Stimulated activated CD8-positive, alpha-beta memory T cell treated with anti-CD3 and anti-CD28 coated beads, Interleukin-2, amount 100 ng/mL, for 1 hour (primary cell): Measurements from ENCODE around the gene KCNQ1OT1.

Source experiments
- DNase-seq, 2 donors: peaks; one replicate each; pipeline ENCODE4 v3.0.0-alpha.2; 2020; ENCODE audit warnings: low read depth in 2 of 2

The KCNQ1OT1 gene

DNA sequence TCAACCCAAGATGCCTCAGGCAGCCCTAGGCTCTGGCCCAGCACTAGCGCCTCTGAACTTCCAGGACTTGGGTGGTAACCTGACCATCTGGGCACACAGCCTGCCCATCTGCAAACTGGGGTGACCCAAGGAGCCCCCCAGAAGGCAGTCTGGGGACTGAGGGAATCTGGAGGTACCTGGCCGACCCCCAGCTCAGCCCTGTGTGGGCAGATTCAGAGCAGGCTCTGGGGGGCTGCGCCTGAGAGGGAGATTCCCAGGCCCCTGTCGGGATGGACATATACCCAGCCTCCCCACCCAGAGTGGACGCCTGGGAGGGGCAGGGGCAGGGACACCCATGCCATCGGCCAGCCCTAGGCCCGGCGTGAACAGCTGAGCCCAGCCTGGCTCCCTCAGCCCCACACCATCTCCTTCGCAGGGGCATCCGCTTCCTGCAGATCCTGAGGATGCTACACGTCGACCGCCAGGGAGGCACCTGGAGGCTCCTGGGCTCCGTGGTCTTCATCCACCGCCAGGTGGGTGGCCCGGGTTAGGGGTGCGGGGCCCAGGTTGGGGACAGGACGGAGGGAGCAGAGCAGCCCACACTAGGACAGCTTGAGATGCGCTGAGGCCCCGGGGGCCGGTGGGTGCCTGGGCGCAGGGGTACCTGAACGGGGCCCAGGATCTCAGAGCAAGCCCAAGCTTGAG lies 128.1 kb downstream of the KCNQ1OT1 start:
- DNase-seq: no peak

DNA sequence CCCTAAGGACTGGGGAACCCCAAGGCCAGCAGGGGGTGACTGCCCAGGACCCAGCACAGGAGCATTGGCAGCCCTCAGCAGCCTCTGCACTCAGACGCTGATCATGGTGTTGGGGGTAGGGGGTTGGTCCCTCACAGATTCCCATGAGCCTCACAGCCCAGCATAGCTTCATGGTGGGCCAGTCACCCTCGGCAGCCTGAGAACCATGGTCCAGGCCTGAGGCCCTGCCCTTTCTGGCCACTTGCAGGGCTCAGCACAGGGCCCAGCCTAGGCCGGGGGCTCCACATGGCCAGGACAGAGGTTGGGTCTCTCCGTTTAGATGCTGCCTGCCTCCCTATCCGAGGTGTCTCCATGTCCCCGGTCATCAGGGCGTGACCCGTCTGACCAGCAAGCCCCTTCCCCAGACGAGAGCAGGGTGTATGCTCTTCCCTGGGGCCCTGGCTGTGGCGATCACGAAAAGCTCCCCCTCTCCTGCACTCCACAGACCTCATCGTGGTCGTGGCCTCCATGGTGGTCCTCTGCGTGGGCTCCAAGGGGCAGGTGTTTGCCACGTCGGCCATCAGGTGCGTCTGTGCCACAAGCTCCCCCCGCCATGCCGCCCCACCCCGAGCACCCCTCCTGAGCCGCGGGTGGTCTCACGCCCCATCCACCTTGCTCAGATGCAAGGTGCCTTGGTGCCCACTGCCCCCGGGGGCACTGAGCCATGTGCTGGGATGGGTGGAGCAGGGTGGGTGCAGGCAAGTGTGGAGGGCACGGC lies 128.8 kb downstream of the KCNQ1OT1 start:
- DNase-seq: no peak

DNA sequence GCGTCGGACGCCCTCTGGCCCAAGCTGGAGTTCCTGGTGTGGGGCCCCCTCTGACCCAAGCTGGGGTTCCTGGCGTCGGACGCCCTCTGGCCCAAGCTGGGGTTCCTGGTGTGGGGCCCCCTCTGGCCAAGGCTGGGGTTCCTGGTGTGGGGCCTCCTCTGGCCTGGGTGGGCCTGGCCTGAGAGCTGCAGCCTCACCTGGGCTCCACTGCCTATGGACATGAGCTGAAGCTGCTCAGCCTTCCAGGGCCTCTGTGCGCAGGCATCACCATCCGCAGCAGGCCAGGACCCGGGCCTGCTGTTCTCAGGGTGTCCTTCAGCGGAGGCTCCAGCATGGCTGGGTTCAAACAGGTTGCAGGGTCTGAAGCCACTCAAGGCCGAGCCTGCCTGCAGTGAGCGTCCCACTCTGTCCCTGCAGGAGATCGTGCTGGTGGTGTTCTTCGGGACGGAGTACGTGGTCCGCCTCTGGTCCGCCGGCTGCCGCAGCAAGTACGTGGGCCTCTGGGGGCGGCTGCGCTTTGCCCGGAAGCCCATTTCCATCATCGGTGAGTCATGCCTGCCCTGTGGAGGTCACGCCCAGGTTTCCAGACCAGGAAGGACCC lies 129.5 kb downstream of the KCNQ1OT1 start:
- DNase-seq: no peak

DNA sequence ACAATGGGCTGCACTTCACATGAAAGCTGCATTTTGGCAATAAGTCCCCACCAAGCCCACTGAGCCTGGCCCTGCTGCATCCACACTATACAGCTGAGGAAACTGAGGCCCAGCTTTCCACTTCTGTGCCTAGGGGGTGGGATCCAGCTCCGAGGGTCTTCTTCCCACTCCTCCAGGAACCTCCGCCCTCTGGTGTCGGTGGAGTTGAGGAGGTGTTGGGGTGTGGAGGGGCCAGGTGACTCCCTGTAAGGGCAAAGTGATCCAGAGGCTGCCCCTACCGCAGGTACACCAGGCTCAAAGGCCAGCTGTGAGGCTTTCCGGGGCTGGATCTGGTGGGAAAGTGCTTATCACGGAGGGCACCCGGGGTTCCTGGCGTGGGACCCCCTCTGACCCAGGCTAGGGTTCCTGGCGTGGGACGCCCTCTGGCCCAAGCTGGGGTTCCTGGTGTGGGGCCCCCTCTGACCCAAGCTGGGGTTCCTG lies 130.0 kb downstream of the KCNQ1OT1 start:
- DNase-seq: no peak

DNA sequence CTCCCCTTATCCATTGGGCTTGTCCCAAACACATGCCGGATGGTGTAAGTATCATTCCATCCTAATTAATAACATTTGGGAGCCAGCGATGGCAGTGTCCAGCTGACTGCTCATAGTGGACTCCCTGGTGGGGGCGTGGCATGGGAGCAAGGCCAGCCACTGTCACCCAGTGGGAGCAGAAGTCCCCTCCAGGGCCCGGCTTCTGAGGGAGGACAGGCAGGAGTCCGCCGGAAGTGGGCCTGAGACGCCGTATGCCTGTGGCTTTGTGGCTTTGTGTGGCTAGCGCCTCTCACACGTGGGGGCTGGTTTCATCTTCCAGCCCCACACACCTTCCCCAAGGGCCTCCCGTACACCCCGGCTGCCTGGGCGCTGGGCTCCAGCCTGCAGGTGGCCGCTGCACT lies 130.5 kb downstream of the KCNQ1OT1 start:
- no peak for DNase-seq

DNA sequence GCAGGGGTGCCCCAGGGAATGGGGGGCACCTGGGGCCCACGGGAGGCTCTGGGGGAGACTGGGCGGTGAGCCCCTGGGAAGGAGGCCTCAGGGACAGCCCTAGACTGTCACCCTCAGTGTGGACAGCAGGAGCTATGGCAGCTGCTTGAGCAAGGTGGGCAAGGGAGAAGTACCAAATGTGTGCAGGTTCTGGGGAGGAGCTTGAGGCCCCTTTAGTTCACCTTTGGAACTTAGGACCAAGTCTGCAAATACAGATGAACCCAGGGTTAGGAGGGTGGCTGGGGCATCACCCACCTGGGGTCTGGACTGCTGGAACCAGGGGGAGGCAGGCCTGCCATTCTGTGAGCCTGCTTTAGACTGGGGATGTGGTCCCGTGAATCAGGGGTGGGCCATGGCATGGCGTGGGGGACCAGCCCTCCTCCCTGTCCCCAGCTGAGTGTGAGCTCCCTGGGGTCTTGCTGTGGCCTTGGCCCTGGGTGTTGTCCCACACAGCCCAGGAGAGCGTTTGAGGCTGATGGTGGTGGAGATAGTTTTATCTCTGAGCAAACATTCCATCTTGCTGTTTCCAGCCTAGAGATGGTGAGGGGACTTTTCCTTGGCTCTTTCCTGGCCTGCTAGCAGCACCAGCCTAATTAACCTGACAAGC lies 132.6 kb downstream of the KCNQ1OT1 start:
- no peak for DNase-seq

DNA sequence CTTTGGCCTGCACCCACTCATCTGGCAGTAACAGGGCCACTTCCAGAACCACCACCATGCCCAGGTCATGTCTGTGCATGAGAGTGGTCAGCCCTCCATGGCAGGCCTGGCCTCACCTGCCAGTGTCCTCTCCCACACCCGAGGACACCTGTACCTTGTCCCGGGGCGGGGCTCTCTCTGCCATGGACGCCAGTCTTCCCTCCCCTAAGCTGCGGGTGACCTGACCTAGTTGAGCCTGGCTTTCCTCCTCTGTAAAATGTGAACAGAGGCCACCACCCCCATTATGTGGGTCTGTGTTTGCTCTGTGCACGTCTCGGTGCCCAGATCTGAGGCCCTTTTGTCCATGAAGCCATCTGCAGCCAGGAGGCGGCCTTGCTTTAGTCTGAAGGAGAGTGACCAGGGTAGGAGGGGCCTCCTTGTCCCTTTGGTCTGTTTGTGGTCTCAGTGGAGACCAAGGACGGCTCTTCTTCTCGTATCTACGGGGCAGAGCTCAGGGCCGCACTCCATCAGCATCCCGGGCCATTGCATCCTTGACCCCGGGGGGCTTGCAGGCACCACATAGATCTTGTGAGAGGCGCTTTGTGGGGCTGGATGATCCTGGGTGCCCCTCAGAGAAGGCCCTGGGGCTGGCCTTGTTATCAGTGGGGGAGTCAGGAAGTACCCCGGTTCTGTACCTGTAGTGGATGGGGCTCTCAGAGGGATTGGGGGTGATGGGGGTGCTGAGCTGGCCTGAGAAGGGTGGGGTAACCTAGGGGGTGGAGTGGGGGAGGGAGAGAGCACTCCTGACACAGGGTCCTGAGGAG lies 133.4 kb downstream of the KCNQ1OT1 start:
- no peak for DNase-seq

DNA sequence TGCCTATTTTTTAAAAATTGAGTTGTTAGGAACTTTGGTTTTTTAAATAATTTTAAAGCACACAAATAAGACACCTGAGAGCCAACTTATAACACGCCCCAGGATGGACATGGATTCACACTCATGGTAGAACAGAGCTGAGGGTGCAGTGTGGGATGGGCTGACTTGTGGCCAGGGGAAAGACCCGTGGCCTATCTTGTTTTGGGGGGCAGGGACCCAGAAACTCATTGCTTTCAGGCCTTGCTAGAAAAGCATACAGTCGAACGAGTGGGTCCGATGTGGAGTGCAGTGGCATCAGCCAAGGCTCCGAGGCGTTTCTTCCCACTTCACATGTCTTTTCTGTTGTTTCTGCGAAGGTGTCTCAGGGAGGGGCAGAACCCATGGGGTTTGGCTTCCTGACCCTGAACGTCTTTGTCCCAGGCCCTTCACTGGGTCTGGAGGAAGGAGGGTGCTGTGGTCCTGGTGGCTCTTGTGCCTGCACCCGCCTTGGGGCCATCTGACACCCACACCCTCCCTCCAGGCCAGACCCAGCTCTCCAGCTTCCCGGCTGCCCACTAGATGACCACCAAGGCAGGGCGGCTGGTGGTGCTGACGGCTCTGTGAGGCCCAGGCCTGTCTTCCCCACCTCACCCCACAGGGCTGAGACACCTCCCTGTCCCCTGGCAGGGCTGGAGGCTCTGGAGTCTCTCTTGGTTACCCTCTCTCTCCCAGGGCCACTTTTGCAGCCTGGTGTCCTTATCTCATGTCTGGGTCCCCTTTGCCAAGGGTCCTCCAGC lies 134.2 kb downstream of the KCNQ1OT1 start:
- DNase-seq: no peak

DNA sequence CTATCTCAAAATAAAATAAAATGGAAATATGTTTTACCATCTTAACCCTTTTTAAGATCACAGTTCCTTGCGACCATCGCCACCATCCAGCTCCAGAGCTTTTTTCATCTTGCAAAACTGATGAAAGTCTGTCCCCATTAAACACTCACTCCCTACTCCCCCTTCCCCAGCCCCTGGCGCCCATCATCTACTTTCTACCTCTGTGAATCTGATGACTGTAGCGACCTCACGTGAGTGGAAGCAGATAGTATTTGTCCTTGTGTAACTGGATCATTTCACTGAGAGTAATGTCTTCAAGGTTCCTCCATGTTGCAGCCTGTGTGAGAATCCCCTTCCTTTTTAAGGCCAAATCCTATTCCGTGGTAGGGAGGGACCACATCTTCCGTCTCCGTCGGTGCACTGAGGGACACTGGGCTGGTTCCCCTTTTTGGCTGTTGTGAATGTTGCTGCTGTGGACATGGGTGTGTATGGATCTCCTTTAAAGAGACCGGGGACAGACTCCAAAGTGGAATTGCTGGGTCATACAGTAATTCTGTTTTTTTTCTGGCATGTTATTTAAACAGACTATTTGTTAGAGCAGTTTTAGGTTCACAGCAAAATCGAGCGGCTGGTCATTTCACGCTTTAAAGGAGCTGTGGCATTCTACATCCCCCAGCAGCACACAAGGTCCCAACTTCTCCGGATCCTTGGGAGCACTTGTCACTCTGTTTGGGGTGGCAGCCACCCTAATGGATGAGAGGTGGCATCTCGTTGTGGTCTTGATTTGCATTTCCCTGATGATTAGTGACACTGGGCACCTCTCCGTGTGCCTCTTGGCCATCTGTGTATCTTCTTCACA lies 135.0 kb downstream of the KCNQ1OT1 start:
- no peak for DNase-seq

DNA sequence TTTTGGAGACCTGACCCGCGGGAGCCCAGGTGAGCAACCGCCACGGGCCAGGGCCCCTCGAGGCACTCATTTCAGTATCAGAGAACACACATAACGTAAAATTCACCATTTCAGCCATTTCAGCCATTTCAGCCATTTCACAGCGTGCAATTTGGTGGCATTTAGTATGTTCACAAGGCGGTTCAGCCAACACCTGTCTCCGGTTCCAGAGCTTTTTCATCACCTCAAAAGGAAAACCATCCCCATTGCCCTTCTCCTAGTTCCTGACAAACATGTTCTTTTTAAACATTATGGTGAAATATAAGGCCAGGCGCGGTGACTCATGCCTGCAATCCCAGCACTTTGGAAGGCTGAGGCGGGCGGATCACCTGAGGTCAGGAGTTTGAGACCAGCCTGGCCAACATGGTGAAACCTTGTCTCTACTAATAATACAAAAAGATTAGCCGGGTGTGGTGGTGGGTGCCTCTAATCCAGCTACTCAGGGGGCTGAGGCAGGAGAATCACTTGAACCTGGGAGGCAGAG lies 135.7 kb downstream of the KCNQ1OT1 start:
- no peak for DNase-seq

DNA sequence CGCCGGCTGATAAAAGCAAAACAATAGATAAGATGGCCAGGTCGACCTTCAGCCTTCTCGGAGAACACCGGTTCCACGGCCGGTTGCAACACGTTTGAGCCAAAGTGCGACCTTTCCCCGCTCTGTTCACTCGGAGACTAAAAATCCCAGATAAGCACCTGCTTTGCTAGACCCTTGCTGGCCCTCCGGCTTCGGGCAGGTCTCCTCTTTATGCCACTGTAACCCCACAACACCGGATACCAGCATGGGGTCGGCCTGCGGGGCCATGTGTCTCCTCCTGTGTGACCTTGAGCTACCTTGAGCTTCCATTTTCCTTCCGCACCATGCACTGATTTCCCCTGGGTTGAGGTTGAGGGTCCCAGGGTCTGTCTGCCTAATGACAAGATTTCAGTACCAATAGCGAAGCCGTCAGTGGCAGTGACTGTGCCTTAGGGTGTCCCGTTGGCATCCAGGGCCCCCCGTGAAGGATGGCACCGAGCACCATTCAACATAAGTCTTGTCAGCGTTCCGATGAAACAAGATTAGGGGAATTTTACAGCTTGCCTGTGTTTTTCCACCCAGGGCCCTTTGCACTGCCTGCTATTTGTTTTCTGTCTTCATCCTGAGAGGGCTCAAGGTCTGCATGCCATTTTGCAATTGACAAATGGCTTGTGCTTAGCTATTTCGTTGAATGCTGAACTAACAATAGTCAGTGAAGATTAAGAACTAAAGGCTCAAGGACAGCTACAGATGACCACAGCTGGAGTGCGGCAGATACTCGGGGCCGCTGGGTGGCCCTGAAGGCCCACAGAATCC lies 136.4 kb downstream of the KCNQ1OT1 start:
- DNase-seq: no peak

DNA sequence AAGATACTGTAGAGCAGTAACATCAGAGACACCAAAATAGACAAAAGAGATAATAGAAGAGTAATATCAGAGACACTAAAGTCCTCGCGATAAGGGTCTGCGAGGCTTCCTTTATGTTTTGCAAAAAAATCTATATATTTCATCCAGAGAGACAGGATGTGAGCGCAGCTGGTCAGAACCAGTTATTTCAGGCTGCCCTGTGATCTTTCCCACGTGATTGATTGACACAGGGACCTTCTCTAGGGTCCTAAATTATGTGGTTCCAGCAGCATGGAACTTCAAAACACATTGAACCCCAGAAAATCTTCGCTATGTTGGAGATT lies 136.9 kb downstream of the KCNQ1OT1 start:
- DNase-seq: no peak

DNA sequence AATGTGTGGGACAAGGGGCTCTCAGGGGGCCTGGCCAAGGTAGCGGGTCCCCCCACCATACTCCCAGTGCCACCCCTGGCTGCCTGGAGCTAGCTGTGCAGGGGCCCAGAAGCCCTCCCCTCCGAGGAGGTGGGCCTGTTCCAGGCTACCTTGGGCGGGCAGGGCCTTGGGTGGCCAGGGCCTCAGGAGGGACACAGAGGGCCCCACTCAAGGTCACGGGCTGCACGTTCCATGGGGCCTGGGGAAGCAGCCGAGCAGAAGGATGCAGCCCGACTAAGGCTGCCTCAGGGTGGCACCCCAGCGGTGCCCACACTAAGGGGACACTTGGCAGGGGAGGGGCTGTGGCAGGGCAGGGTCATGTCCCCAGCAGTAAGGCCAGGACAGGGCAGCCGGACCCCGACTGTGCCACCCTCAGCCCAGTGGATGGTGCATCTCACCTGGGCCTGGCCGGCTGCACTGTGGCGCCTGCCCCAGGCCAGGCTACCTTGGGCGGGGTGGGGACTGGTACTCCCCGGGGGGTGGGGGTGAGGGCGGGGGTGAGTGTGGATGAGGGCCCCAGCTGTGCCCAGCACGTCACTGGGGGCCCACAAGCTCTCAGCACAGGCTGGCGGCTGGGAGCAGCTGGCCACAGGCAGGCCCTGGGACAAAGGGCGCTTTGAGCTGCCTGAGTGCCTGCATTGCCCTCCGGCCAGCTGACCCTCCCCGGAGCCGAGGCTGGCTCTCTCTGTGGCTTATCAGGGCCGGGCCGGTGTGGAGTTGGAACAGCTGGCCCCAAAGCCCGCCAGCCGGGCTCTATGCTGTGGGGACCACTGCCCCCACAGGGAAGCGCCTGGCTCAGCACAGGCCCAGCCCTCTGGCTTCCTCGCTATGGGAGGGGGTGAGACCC lies 137.9 kb downstream of the KCNQ1OT1 start:
- no peak for DNase-seq

DNA sequence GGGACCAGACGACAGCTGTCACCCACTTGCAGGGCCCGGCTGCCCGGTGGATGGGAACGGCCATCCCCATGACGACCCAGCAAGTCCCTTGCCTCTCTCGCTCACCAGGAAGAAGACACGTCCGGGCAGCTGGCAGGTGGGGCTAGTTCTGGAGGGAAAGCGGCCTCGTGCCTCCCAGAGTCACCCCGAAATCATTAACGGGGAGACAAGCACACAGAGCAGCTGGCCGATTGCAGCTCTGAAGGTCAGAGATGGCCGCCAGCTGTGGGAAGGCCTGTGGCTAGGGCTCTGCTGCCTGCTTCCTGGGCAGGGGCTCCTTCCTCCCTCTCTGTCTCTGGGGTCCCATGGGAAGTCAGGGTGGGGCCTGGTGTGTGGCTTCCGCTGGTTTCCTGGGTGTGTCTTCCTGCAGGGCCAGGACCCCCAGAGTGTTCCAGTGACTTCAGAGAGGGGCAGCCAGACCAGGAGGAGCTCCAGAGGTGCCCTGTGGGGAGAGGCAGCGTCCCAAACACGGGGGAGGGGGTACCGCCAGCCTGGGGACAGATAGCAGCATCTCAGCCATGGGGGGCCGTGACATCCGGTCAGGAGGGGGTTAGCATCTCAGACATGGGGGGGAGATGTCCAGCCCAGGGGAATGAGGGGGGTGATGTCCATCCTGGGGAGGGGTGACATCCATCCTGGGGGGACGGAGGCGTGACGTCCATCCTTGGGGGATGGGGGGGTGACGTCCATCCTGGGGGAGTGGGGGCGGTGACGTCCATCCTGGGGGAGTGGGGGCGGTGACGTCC lies 140.1 kb downstream of the KCNQ1OT1 start:
- DNase-seq: no peak

DNA sequence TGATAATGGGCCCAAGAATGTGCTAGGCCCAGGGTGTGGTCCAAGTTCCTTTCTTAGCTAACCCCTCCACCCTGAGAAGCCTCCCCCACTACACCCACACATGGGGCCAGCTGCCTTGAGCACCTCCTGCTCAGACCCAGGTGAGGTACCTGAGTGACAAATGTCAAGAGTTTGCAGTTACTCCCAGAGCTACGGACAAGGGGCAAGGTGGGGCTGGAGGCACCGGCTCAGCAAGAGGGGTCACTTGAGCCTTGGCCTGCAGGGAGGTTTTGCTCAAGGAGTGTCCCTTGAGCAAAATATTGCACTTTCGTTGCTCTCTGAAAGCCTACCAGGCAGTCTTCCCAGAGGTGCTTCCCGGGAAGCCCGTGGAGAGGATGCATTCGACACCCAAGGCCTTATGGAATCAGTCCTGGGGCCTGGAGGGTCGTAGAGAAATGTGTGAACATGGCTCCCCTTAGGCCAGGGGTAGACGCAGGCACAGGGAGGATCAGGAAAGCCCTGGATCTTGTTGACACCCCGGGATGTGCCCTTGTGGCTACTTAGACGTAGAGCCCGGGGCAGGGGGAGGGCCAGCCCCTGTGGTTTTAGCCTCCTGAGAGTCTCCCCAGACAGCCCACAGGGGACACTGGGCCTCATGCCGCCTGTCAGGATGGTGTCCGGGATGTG lies 140.8 kb downstream of the KCNQ1OT1 start:
- DNase-seq: no peak

DNA sequence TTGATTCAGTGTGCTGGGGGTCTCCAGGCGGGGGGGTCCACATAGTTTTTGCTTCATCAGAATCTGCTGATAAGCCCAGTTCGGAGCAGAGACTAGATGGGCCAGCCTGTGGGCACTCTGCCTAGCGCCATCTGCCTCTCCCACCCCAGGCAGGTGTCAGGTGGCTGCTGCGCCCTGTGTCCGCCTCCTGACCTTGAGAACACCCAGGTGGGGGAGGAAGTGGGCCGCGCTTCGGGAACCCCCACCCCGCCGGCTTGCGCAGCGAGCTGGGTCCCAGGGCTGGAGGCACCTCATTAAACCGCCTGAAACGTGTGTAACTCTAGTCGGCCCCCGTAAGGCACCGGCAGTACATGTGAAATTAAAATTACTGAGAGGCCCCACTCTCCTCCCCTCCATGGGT lies 141.4 kb downstream of the KCNQ1OT1 start:
- DNase-seq: no peak
